Thoracic aorta (tissue), 2 donors: ENCODE data around the gene ASTN2. TPM values are rescaled to one million over a fixed set of nuclear protein-coding genes. Genes with fewer than 3 reads are reported as not detected.

Experiments
- ATAC-seq: fragments of 150-250 bp; one replicate; pipeline ENCODE4 v1.8.0; 2017; ENCODE audit warnings: low read depth; ENCODE audit not compliant: insufficient number of reproducible peaks, low FRiP score
- DNase-seq: peaks from one replicate; pipeline ENCODE4 v3.0.0-alpha.2; 2020; ENCODE audit warnings: low spot score
- H3K27ac ChIP-seq, 2 donors: fragments of 200-600 bp; sonication (generic); 1 replicate in 1 of 2; 2 replicates in 1 of 2; pipeline ENCODE4 v1.5.1; 2016; ENCODE audit warnings: mild to moderate bottlenecking in 2 of 2, moderate library complexity in 2 of 2
- H3K27me3 ChIP-seq: fragments of 200-600 bp; sonication (generic); replicated peaks from 2 replicates; pipeline ENCODE4 v1.6.0; 2016; ENCODE audit warnings: mild to moderate bottlenecking; ENCODE audit not compliant: insufficient read depth
- H3K36me3 ChIP-seq: fragments of 200-600 bp; sonication (generic); one replicate; pipeline ENCODE4 v1.5.1; 2016
- H3K4me1 ChIP-seq, 2 donors: fragments of 200-600 bp; sonication (generic); 1 replicate in 1 of 2; 2 replicates in 1 of 2; pipeline versions ENCODE4 v1.5.1 to v1.6.0; 2016; ENCODE audit warnings: low read depth in 2 of 2, mild to moderate bottlenecking in 1 of 2; ENCODE audit not compliant: control insufficient read depth in 1 of 2
- H3K4me3 ChIP-seq: fragments of 200-600 bp; sonication (generic); 2 replicates; pipeline ENCODE4 v1.5.1; 2016; ENCODE audit warnings: mild to moderate bottlenecking
- H3K9me3 ChIP-seq: fragments of 200-600 bp; sonication (generic); 2 replicates; pipeline ENCODE4 v1.5.1; 2016
- CTCF ChIP-seq: fragments of 200-600 bp; sonication (generic); IDR thresholded peaks from one replicate; pipeline ENCODE4 v1.5.1; 2019; ENCODE audit warnings: antibody characterized with exemption
- total RNA-seq, 2 donors: library from RNA; depleted of rRNA; stranded (reverse); fragments of >200 nt; gene quantifications; one replicate each; pipeline versions ENCODE4 v1.1.0 to v1.2.3, GENCODE V29; 2016

The ASTN2 gene
- total RNA-seq, 2 donors from 2014 or later: 6.8 to 7.1 TPM

DNA sequence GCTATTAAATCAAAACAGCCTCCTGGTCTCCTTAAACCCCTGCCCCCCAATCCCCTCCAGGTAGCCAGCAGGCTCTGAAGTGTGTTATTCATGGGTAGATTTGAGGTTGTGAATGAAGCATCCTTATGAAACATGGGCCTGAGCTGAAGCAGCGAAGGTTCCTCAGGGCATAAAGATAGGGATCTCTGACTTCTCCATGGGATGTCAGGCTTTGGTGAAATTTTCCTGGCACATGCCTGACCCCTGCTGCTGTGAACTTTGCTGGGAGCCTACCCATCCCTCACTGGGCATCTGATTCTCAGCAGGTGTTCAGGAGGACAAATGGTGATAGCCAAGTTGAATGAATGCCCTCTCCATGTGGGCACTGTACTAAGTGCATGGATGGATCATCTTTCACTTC, 250.3 kb downstream of the ASTN2 start:
- DNase-seq (no peak), ATAC-seq (no peak)
- Histone ChIP-seq H3K36me3 (no peaks in the 10 kb centered on the region), H3K27ac (no peak overlapping the region), H3K9me3 (no peaks in the 10 kb centered on the region), H3K4me3 (no peak overlapping the region), H3K27me3 (no peaks in the 10 kb centered on the region), H3K4me1 (no peaks in the 10 kb centered on the region)
- no peak for TF ChIP-seq CTCF

DNA sequence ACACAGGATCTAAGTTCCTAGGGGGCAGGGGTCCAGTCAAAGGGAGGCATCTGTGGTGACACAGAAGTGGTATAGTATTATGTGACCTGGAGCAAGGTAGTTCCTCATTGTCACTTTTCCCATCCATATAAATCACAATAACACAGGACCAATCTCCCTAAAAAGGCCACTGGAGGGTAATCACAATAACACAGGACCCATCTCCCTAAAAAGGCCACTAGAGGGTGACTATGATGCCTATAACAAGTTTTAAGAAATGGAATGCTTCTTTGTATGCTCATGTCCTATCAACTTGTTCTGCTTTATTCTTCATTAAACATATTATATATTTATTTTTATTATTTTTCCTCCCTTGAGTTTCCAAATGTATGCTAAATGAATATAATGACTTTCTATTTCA, 254.6 kb downstream of the ASTN2 start:
- TF ChIP-seq CTCF: no peak
- Histone ChIP-seq H3K9me3 (no peaks in the 10 kb centered on the region), H3K4me3 (no peak overlapping the region), H3K4me1 (no peaks in the 10 kb centered on the region), H3K27me3 (no peaks in the 10 kb centered on the region), H3K36me3 (no peaks in the 10 kb centered on the region), H3K27ac (no peak overlapping the region)
- DNase-seq (no peak), ATAC-seq (no peak)

GRCh38 chr9:117156771-117157535, 257.9 kb downstream of the ASTN2 start:
- Histone ChIP-seq H3K36me3 (no peaks in the 10 kb centered on the region), H3K27me3 (no peaks in the 10 kb centered on the region), H3K4me3 (no peak overlapping the region), H3K9me3 (no peaks in the 10 kb centered on the region), H3K27ac (no peak overlapping the region), H3K4me1 (no peaks in the 10 kb centered on the region)
- no peak for TF ChIP-seq CTCF
- DNase-seq: no peak
- no peak for ATAC-seq

DNA sequence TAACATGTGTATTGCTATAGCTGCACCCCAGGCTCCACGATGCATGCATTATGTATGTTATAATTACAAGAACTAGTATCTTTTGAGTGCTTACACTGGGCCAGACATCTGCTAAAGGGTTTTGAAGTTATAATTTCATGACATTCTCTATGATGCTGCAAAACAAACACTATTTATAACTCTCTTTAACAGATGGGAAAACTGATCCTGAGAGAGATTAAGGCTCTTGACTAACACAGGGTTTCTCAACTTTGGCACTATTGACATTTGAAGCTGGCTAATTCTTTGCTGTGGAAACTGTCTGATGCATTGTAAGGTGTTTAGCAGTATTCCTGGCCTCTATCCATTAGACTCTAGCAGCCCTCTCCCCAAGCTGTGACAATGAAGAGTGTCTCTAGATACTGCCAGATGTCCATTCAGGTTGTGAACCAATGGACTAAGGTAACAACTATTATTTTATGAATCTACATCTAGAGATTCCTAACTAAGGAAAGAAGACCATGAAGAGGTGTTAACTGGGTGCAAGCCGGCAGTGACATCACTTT, 258.6 kb downstream of the ASTN2 start:
- H3K4me1 ChIP-seq: no peaks in the 10 kb centered on the region
- no peak overlapping the region for H3K27ac ChIP-seq
- ATAC-seq: no peak
- H3K4me3 ChIP-seq: no peak overlapping the region
- DNase-seq: no peak
- no peaks in the 10 kb centered on the region for H3K36me3 ChIP-seq
- no peaks in the 10 kb centered on the region for H3K27me3 ChIP-seq
- TF ChIP-seq CTCF: no peak
- H3K9me3 ChIP-seq: no peaks in the 10 kb centered on the region

DNA sequence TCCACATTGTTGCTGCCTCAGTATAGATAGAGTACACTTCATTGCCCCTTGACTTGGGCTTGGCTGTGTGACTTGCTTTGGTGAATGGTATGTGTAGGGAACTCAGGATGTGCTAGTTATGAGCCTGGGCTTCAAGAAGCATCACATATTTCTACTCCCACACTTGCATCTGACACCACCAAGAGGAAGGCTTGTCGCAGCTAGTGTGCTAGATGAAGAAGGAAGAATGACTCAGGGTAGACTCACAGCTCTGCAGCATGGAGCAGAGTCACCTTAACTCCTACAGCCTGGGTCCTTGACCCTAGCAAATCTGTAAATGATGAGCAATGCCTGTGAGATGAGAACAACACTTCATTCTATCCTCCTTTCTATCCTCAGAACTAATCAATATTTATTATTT, 261.8 kb downstream of the ASTN2 start:
- no peak for ATAC-seq
- no peaks in the 10 kb centered on the region for H3K36me3 ChIP-seq

More for the DNA sequence above, 261.8 kb downstream of the ASTN2 start:
- Histone ChIP-seq H3K9me3 (no peaks in the 10 kb centered on the region), H3K27me3 (no peaks in the 10 kb centered on the region), H3K4me1 (no peaks in the 10 kb centered on the region), H3K4me3 (no peak overlapping the region), H3K27ac (no peak overlapping the region)
- TF ChIP-seq CTCF: no peak
- DNase-seq: no peak
